H1 (cell line): ENCODE data around the gene COX10. TPM values are rescaled to one million over a fixed set of nuclear protein-coding genes. Genes with fewer than 3 reads are reported as not detected.

ENCODE experiments used
- CTCF ChIA-PET: fragments of 300-600 bp; sonication (Branson Sonifier 250); formaldehyde crosslinking; loops from one replicate; lab custom pipeline; 2021; ENCODE audit not compliant: partially characterized antibody; lab: Charles Lee
- POLR2A ChIA-PET: fragments of 300-600 bp; sonication (Branson Sonifier 250); formaldehyde crosslinking; loops from one replicate; lab custom pipeline; 2021; ENCODE audit warnings: inconsistent platforms; ENCODE audit not compliant: partially characterized antibody; lab: Charles Lee
- DNase-seq, 2 experiments: peaks; one replicate each; pipeline versions ENCODE4 v3.0.0 to v3.0.0-alpha.2; 2010 to 2022; ENCODE audit warnings: low spot score in 2 of 2, low read depth in 1 of 2, mixed read lengths in 1 of 2
- FAIRE-seq: peaks from 2 replicates; lab custom pipeline; 2011; peaks lifted over from hg19 to GRCh38; lab: Jason Lieb, UNC
- H2AFZ ChIP-seq: 2 replicates; pipeline ENCODE4 v1.8.1; 2012; ENCODE audit warnings: low read length, inconsistent platforms
- H2AK5ac ChIP-seq: 2 replicates; pipeline ENCODE4 v1.6.1; 2013; ENCODE audit warnings: low read depth, low read length
- H2BK120ac ChIP-seq: replicated peaks from 2 replicates; pipeline ENCODE3; 2013; ENCODE audit warnings: low read depth, low read length, inconsistent platforms
- H2BK12ac ChIP-seq: 2 replicates; pipeline ENCODE4 v1.6.1; 2013; ENCODE audit warnings: low read depth, low read length
- H2BK15ac ChIP-seq: 2 replicates; pipeline ENCODE4 v1.6.1; 2013; ENCODE audit warnings: low read length
- H2BK20ac ChIP-seq: 2 replicates; pipeline ENCODE4 v1.6.1; 2013; ENCODE audit warnings: low read length
- H2BK5ac ChIP-seq: 2 replicates; pipeline ENCODE4 v1.6.1; 2013; ENCODE audit warnings: low read depth, low read length
- H3K14ac ChIP-seq: 2 replicates; pipeline ENCODE4 v1.6.1; 2013; ENCODE audit warnings: inconsistent platforms; ENCODE audit not compliant: insufficient read length
- H3K18ac ChIP-seq: 2 replicates; pipeline ENCODE4 v1.6.1; 2013; ENCODE audit warnings: low read length; ENCODE audit errors: extremely low read depth
- H3K23ac ChIP-seq: 2 replicates; pipeline ENCODE4 v1.6.1; 2013; ENCODE audit warnings: inconsistent platforms; ENCODE audit not compliant: insufficient read length
- H3K23me2 ChIP-seq: 2 replicates; pipeline ENCODE4 v1.6.1; 2013; ENCODE audit warnings: low read depth, low read length
- H3K27ac ChIP-seq: 2 replicates; pipeline ENCODE4 v1.6.1; 2011; ENCODE audit warnings: low read depth, low read length, inconsistent platforms
- H3K27me3 ChIP-seq, 4 experiments: replicated peaks in 1 of 4; 1 replicate in 1 of 4; 2 replicates in 3 of 4; pipeline versions ENCODE4 v1.6.1 to v1.8.1; 2011 to 2013; ENCODE audit warnings: low read length in 3 of 4, mild to moderate bottlenecking in 3 of 4, inconsistent platforms in 2 of 4, mixed read lengths in 2 of 4, moderate library complexity in 1 of 4; ENCODE audit not compliant: control insufficient read depth in 3 of 4, insufficient read depth in 3 of 4; ENCODE audit errors: extremely low read depth in 1 of 4
- H3K36me3 ChIP-seq, 4 experiments: 2 replicates each; pipeline versions ENCODE4 v1.6.1 to v1.8.1; 2011 to 2013; ENCODE audit warnings: mild to moderate bottlenecking in 4 of 4, low read length in 3 of 4, moderate library complexity in 2 of 4, control low read depth in 1 of 4, inconsistent platforms in 1 of 4; ENCODE audit not compliant: insufficient read depth in 4 of 4, control insufficient read depth in 2 of 4
- H3K4ac ChIP-seq: replicated peaks from 2 replicates; pipeline ENCODE3; 2013; ENCODE audit warnings: low read length, low read depth, mixed read lengths, inconsistent platforms; ENCODE audit not compliant: insufficient read length
- H3K4me1 ChIP-seq, 4 experiments: replicated peaks in 1 of 4; 1 replicate in 1 of 4; 2 replicates in 3 of 4; pipeline versions ENCODE4 v1.6.1 to v1.8.1; 2011 to 2013; ENCODE audit warnings: low read length in 3 of 4, inconsistent platforms in 2 of 4, mixed read lengths in 1 of 4; ENCODE audit not compliant: insufficient read depth in 4 of 4, control insufficient read depth in 3 of 4
- H3K4me2 ChIP-seq, 2 experiments: 2 replicates each; pipeline versions ENCODE4 v1.6.1 to v1.8.1; 2011 to 2013; ENCODE audit warnings: low read depth in 2 of 2, low read length in 2 of 2, control low read depth in 1 of 2, inconsistent platforms in 1 of 2, mild to moderate bottlenecking in 1 of 2; ENCODE audit not compliant: insufficient read depth in 1 of 2
- H3K4me3 ChIP-seq, 4 experiments: fragments of 200-600, 300-600 bp in 1 of 4; sonication (generic), shearing (Covaris generic), sonication (Bioruptor Twin) in 1 of 4; 2 replicates each; pipeline versions ENCODE4 v1.5.1 to v1.8.1; 2011 to 2016; ENCODE audit warnings: low read length in 4 of 4, low read depth in 3 of 4, control low read depth in 2 of 4, inconsistent platforms in 2 of 4, mild to moderate bottlenecking in 2 of 4, mixed read lengths in 1 of 4, moderate library complexity in 1 of 4; ENCODE audit not compliant: insufficient read depth in 2 of 4; ENCODE audit errors: extremely low read depth in 1 of 4
- H3K56ac ChIP-seq: replicated peaks from 2 replicates; pipeline ENCODE3; 2013; ENCODE audit warnings: low read depth, mild to moderate bottlenecking, mixed read lengths, low read length, inconsistent platforms; ENCODE audit not compliant: insufficient read length
- H3K79me1 ChIP-seq: 2 replicates; pipeline ENCODE4 v1.6.1; 2013; ENCODE audit warnings: low read depth, low read length, control low read depth
- H3K79me2 ChIP-seq, 2 experiments: 2 replicates each; pipeline versions ENCODE4 v1.6.1 to v1.8.1; 2012 to 2013; ENCODE audit warnings: low read length in 2 of 2, mild to moderate bottlenecking in 2 of 2, inconsistent platforms in 1 of 2; ENCODE audit not compliant: insufficient read depth in 2 of 2, control insufficient read depth in 1 of 2
- H3K9ac ChIP-seq, 4 experiments: replicated peaks in 1 of 4; 1 replicate in 1 of 4; 2 replicates in 3 of 4; pipeline versions ENCODE4 v1.6.1 to v1.8.1; 2011 to 2013; ENCODE audit warnings: low read depth in 3 of 4, low read length in 3 of 4, control low read depth in 2 of 4, mild to moderate bottlenecking in 2 of 4, moderate library complexity in 2 of 4, inconsistent platforms in 1 of 4; ENCODE audit errors: extremely low read depth in 1 of 4
- H3K9me3 ChIP-seq, 2 experiments: 2 replicates each; pipeline versions ENCODE4 v1.6.1 to v1.8.1; 2012 to 2013; ENCODE audit warnings: mild to moderate bottlenecking in 2 of 2, moderate library complexity in 2 of 2, control low read depth in 1 of 2, inconsistent platforms in 1 of 2, low read depth in 1 of 2, low read length in 1 of 2, mixed read lengths in 1 of 2; ENCODE audit not compliant: insufficient read depth in 2 of 2
- H4K20me1 ChIP-seq, 2 experiments: replicated peaks in 1 of 2; 2 replicates each; pipeline versions ENCODE3 to v1.8.1; 2011 to 2013; ENCODE audit warnings: inconsistent platforms in 2 of 2, low read length in 2 of 2, mild to moderate bottlenecking in 1 of 2; ENCODE audit not compliant: insufficient read depth in 2 of 2, control insufficient read depth in 1 of 2
- H4K5ac ChIP-seq: 2 replicates; pipeline ENCODE4 v1.6.1; 2013; ENCODE audit warnings: low read length, low read depth, mixed read lengths, inconsistent platforms; ENCODE audit not compliant: insufficient read length
- H4K8ac ChIP-seq: 2 replicates; pipeline ENCODE4 v1.8.0; 2013; ENCODE audit warnings: mild to moderate bottlenecking, moderate library complexity, low read length, inconsistent platforms; ENCODE audit not compliant: insufficient read depth; ENCODE audit errors: extremely low read depth
- H4K91ac ChIP-seq: replicated peaks from 2 replicates; pipeline ENCODE3; 2013; ENCODE audit warnings: low read length, mixed read lengths, inconsistent platforms; ENCODE audit not compliant: insufficient read length
- BCL11A ChIP-seq, 2 experiments: IDR thresholded peaks; one replicate each; pipeline ENCODE4 v1.6.1; 2011; ENCODE audit warnings: low read depth in 2 of 2, low read length in 2 of 2, mild to moderate bottlenecking in 2 of 2
- E2F6 ChIP-seq: IDR thresholded peaks from 2 replicates; pipeline ENCODE4 v1.6.1; 2012; ENCODE audit warnings: inconsistent platforms
- RAD21 ChIP-seq, 2 experiments: IDR thresholded peaks in 1 of 2; conservative IDR thresholded peaks in 1 of 2; 2 replicates each; pipeline ENCODE4 v1.6.1; 2011; ENCODE audit warnings: low read depth in 2 of 2, low read length in 2 of 2, improper control_type of control experiment in 1 of 2, inconsistent platforms in 1 of 2, mild to moderate bottlenecking in 1 of 2, moderate library complexity in 1 of 2
- SRF ChIP-seq: IDR thresholded peaks from 2 replicates; pipeline ENCODE4 v1.6.1; 2011; ENCODE audit warnings: mild to moderate bottlenecking, low read depth, low read length, moderate library complexity
- WGBS, 2 experiments: shearing (Covaris generic) in 1 of 2; methylation state at CpG; one replicate each; pipeline versions ENCODE4 v1.1.6 to v1.1.7; 2013 to 2015; ENCODE audit warnings: low lambda C conversion rate in 2 of 2, mixed read lengths in 2 of 2, inconsistent platforms in 1 of 2, low coverage in 1 of 2, missing lambda C conversion rate in 1 of 2; ENCODE audit not compliant: insufficient replicate concordance in 2 of 2, insufficient coverage in 1 of 2, insufficient read length in 1 of 2; ENCODE audit errors: extremely low coverage in 1 of 2, missing lambda C conversion rate in 1 of 2; 5-methylcytosine and 5-hydroxymethylcytosine counted together
- polyA plus RNA-seq, 7 experiments: library from polyadenylated mRNA; depleted of rRNA in 3 of 7; stranded (reverse) in 5 of 7; unstranded in 2 of 7; fragments of >200 nt in 5 of 7; fragments of 200-250 nt in 2 of 7; gene quantifications; 1 replicate in 5 of 7; 2 replicates in 1 of 7; 4 replicates in 1 of 7; pipeline versions ENCODE4 v1.2.1 to v1.2.3, GENCODE V29; 2011 to 2013; ENCODE audit warnings: missing spikeins in 2 of 7, mixed read lengths in 2 of 7
- total RNA-seq: library from RNA; stranded (reverse); fragmentation: NEBNext Ultra II Directional; extraction: Animal tissue kit (Norgen Biotek cat#: 25700); gene quantifications from 2 replicates; pipeline ENCODE4 v1.2.1, GENCODE V29; 2021

The COX10 gene
- total and polyA plus RNA-seq, 2 of the 8 experiments (the other 6 are each of a cell fraction or from before 2014, with no cell fraction given), result 18.0 to 23.0 TPM

GRCh38 chr17:14200354-14200753 is 131.1 kb downstream of the COX10 start:
- FAIRE-seq (no peak), DNase-seq (no peak)
- Histone ChIP-seq H2BK15ac (no peak overlapping the region), H4K20me1 (no peaks in the 10 kb centered on the region), H3K27ac (no peak overlapping the region), H3K9ac (no peak overlapping the region), H3K4me1 (no peaks in the 10 kb centered on the region; a peak in 1 of 7 replicates), H2AK5ac (no peak overlapping the region), H2BK120ac (no peak overlapping the region), H2BK12ac (no peak overlapping the region), H3K79me1 (no peaks in the 10 kb centered on the region), H4K8ac (no peak overlapping the region), H3K4me3 (no peak overlapping the region), H3K4me2 (no peak overlapping the region), H3K23me2 (peaks cover 2% of the 10 kb centered on the region; the same call in 1 of the 2 replicates), H2BK20ac (no peak overlapping the region), H3K18ac (no peak overlapping the region), H3K79me2 (no peaks in the 10 kb centered on the region), H2BK5ac (no peak overlapping the region), H3K23ac (no peak overlapping the region), H2AFZ (no peak overlapping the region), H4K5ac (no peak overlapping the region), H3K14ac (no peak overlapping the region), H4K91ac (no peak overlapping the region), H3K9me3 (no peaks in the 10 kb centered on the region), H3K4ac (no peak overlapping the region), H3K36me3 (no peaks in the 10 kb centered on the region; a peak in 1 of 8 replicates), H3K56ac (no peak overlapping the region), H3K27me3 (no peaks in the 10 kb centered on the region)
- ChIA-PET CTCF (interaction anchor here (1.3 to 3.0 kb wide), 3 partner anchors 11 to 46 kb away, joined by 3 to 8 read pairs (median 6); no protein-coding TSS in a partner anchor), POLR2A (no interaction called here)
- whole genome bisulfite sequencing, 2 experiments, result 90% methylated on average over 4 of the region's 4 CpGs; no CpG with 5 or more reads in 1 of the 2 experiments
- TF ChIP-seq RAD21 (IDR thresholded peaks at IDR 0.05 in 1 of 2, conservative IDR thresholded peaks at IDR 0.05 in 1 of 2; ENCODE audit: low read depth in 2 of 2, low read length in 2 of 2), result no peak
- no peak for TF ChIP-seq SRF
- TF ChIP-seq E2F6, result no peak
- TF ChIP-seq BCL11A (IDR thresholded peaks at IDR 0.05; ENCODE audit: low read depth in 2 of 2, low read length in 2 of 2), result no peak
